GM21786 (cell line): Measurements from ENCODE around the gene FANCC.

Experiments
- ATAC-seq: cut with Tn5 transposase; IDR thresholded peaks from one replicate; pipeline ENCODE4 v1.9.1; 2021; ENCODE audit not compliant: unreplicated experiment

Gene FANCC

GRCh38 chr9:95090023-95090791 lies 227.3 kb downstream of the FANCC start:
- no peak for ATAC-seq

- no peak for ATAC-seq
Observed at GRCh38 chr9:95089257-95090022, 228.1 kb downstream of the FANCC start.

GRCh38 chr9:95088421-95089161 lies 228.9 kb downstream of the FANCC start:
- no peak for ATAC-seq

GRCh38 chr9:95087659-95088242 lies 229.8 kb downstream of the FANCC start:
- ATAC-seq: no peak

- no peak for ATAC-seq
Observed at GRCh38 chr9:95086564-95086955, 230.9 kb downstream of the FANCC start.

GRCh38 chr9:95085861-95086563 lies 231.5 kb downstream of the FANCC start:
- ATAC-seq: no peak

GRCh38 chr9:95085036-95085770 lies 232.3 kb downstream of the FANCC start:
- ATAC-seq: no peak

- no peak for ATAC-seq
Observed at GRCh38 chr9:95084254-95084934, 233.1 kb downstream of the FANCC start.

GRCh38 chr9:95083086-95083768 lies 234.3 kb downstream of the FANCC start:
- no peak for ATAC-seq

- no peak for ATAC-seq
Observed at GRCh38 chr9:95082401-95083084, 235.0 kb downstream of the FANCC start.

GRCh38 chr9:95081998-95082397 lies 235.5 kb downstream of the FANCC start:
- ATAC-seq: no peak

- no peak for ATAC-seq
Observed at GRCh38 chr9:95080961-95081647, 236.4 kb downstream of the FANCC start.

- no peak for ATAC-seq
Observed at GRCh38 chr9:95079461-95079860, 238.0 kb downstream of the FANCC start.

- no peak for ATAC-seq
Observed at GRCh38 chr9:95078939-95079338, 238.6 kb downstream of the FANCC start.

- no peak for ATAC-seq
Observed at GRCh38 chr9:95078511-95078910, 239.0 kb downstream of the FANCC start.

- ATAC-seq: no peak
Observed at GRCh38 chr9:95077766-95078370, 239.6 kb downstream of the FANCC start.

- no peak for ATAC-seq
Observed at GRCh38 chr9:95077053-95077765, 240.3 kb downstream of the FANCC start.
